HEK293 (cell line): ENCODE results near the gene TEX53.
A peak's percentile ranks its signal among the peaks of the same experiment; 100 is the strongest.

Experiments
- CTCF ChIA-PET: fragments of 350-600 bp; formaldehyde crosslinking; extraction: SDS; loops from one replicate; lab custom pipeline; 2021; ENCODE audit warnings: antibody characterized with exemption; lab: Yijun Ruan, JAX
- POLR2A ChIA-PET: fragments of 300-600 bp; formaldehyde crosslinking; extraction: SDS; loops from one replicate; lab custom pipeline; 2020; ENCODE audit warnings: antibody characterized with exemption, inconsistent platforms; lab: Yijun Ruan, JAX
- H3K27ac ChIP-seq: fragments of 200-500 bp; sonication (Bioruptor generic); 2 replicates; pipeline ENCODE4 v1.5.1; 2014; ENCODE audit warnings: low read depth, low read length, control low read depth, inconsistent platforms; ENCODE audit errors: extremely low read depth
- H3K36me3 ChIP-seq, 2 experiments: fragments of 200-500 bp in 1 of 2; sonication (Bioruptor generic) in 1 of 2; 1 replicate in 1 of 2; 2 replicates in 1 of 2; pipeline ENCODE4 v1.5.1; 2014 to 2017; ENCODE audit warnings: inconsistent platforms in 2 of 2, low read length in 2 of 2; ENCODE audit not compliant: control insufficient read depth in 2 of 2, insufficient read depth in 1 of 2
- H3K4me1 ChIP-seq: fragments of 200-500 bp; sonication (Bioruptor generic); 2 replicates; pipeline ENCODE4 v1.5.1; 2014; ENCODE audit warnings: mild to moderate bottlenecking, low read length, inconsistent platforms; ENCODE audit not compliant: control insufficient read depth, insufficient read depth
- H3K4me3 ChIP-seq: 2 replicates; pipeline ENCODE4 v1.5.1; 2011; ENCODE audit warnings: low read depth, mild to moderate bottlenecking, control low read depth, low read length, moderate library complexity
- H3K9me3 ChIP-seq: fragments of 200-500 bp; sonication (Bioruptor generic); 2 replicates; pipeline ENCODE4 v1.5.1; 2014; ENCODE audit warnings: low read depth, low read length, inconsistent platforms; ENCODE audit not compliant: control insufficient read depth, insufficient read depth
- ATF2 ChIP-seq: fragments of 450-650 bp; formaldehyde crosslinking; IDR thresholded peaks from 2 replicates; pipeline ENCODE4 v1.5.1; 2016; ENCODE audit warnings: missing biosample characterization, missing genetic modification characterization, low read depth
- CTCF ChIP-seq: fragments of 450-650 bp; formaldehyde crosslinking; IDR thresholded peaks from 2 replicates; pipeline ENCODE4 v1.5.1; 2016; ENCODE audit warnings: missing biosample characterization, missing genetic modification characterization
- GLI2 ChIP-seq: fragments of 450-650 bp; formaldehyde crosslinking; IDR thresholded peaks from 2 replicates; pipeline ENCODE4; 2017; ENCODE audit warnings: missing biosample characterization, missing genetic modification characterization, low read depth, borderline replicate concordance
- GLIS1 ChIP-seq: fragments of 450-650 bp; formaldehyde crosslinking; IDR thresholded peaks from 2 replicates; pipeline ENCODE4 v1.5.1; 2016; ENCODE audit warnings: missing biosample characterization, missing genetic modification characterization
- KLF8 ChIP-seq: fragments of 450-650 bp; formaldehyde crosslinking; IDR thresholded peaks from 2 replicates; pipeline ENCODE4 v1.5.1; 2016; ENCODE audit warnings: missing biosample characterization, missing genetic modification characterization
- SCRT2 ChIP-seq: fragments of 450-650 bp; formaldehyde crosslinking; IDR thresholded peaks from 2 replicates; pipeline ENCODE4 v1.5.1; 2016; ENCODE audit warnings: missing biosample characterization, missing genetic modification characterization
- WT1 ChIP-seq: fragments of 450-650 bp; formaldehyde crosslinking; IDR thresholded peaks from 2 replicates; pipeline ENCODE4 v1.5.1; 2016; ENCODE audit warnings: missing biosample characterization, missing genetic modification characterization
- ZFP41 ChIP-seq: fragments of 450-650 bp; formaldehyde crosslinking; IDR thresholded peaks from 2 replicates; pipeline ENCODE4 v1.5.1; 2016; ENCODE audit warnings: missing biosample characterization, missing genetic modification characterization, borderline replicate concordance
- ZNF121 ChIP-seq: fragments of 450-650 bp; formaldehyde crosslinking; IDR thresholded peaks from 2 replicates; pipeline ENCODE4 v1.5.1; 2016; ENCODE audit warnings: missing biosample characterization, missing genetic modification characterization
- ZNF2 ChIP-seq: fragments of 450-650 bp; formaldehyde crosslinking; IDR thresholded peaks from 2 replicates; pipeline ENCODE4 v1.5.1; 2016; ENCODE audit warnings: missing biosample characterization, missing genetic modification characterization
- ZNF394 ChIP-seq: fragments of 450-650 bp; formaldehyde crosslinking; IDR thresholded peaks from 2 replicates; pipeline ENCODE4 v1.5.1; 2016; ENCODE audit warnings: missing biosample characterization, missing genetic modification characterization, mild to moderate bottlenecking, moderate library complexity, borderline replicate concordance
- ZNF48 ChIP-seq: fragments of 450-650 bp; formaldehyde crosslinking; IDR thresholded peaks from 2 replicates; pipeline ENCODE4 v1.5.1; 2016; ENCODE audit warnings: missing biosample characterization, missing genetic modification characterization
- ZNF513 ChIP-seq: fragments of 450-650 bp; IDR thresholded peaks from 2 replicates; pipeline ENCODE4 v1.5.1; 2018; ENCODE audit warnings: missing biosample characterization, missing genetic modification characterization
- ZNF521 ChIP-seq: fragments of 450-650 bp; formaldehyde crosslinking; IDR thresholded peaks from 2 replicates; pipeline ENCODE4 v1.5.1; 2017; ENCODE audit warnings: missing biosample characterization, mild to moderate bottlenecking, missing genetic modification characterization
- ZNF600 ChIP-seq: fragments of 450-650 bp; formaldehyde crosslinking; IDR thresholded peaks from 2 replicates; pipeline ENCODE4 v1.5.1; 2016; ENCODE audit warnings: missing biosample characterization, missing genetic modification characterization
- ZNF654 ChIP-seq: fragments of 450-650 bp; formaldehyde crosslinking; IDR thresholded peaks from 2 replicates; pipeline ENCODE4 v1.5.1; 2016; ENCODE audit warnings: low read depth, missing biosample characterization, missing genetic modification characterization
- ZSCAN30 ChIP-seq: fragments of 450-650 bp; IDR thresholded peaks from 2 replicates; pipeline ENCODE4 v1.5.1; 2018; ENCODE audit warnings: missing biosample characterization, mild to moderate bottlenecking, missing genetic modification characterization, moderate library complexity
- ZSCAN5A ChIP-seq: fragments of 450-650 bp; formaldehyde crosslinking; IDR thresholded peaks from 2 replicates; pipeline ENCODE4 v1.5.1; 2016; ENCODE audit warnings: missing biosample characterization, missing genetic modification characterization

TEX53 gene

GRCh38 chr9:114655689-114656088, 1.9 kb downstream of the TEX53 start (continued):
- no peak for TF ChIP-seq ZNF48 (tag by site-specific recombination)
- TF ChIP-seq SCRT2 (tag by site-specific recombination), result no peak
- no peak for TF ChIP-seq ATF2
- TF ChIP-seq KLF8, result no peak
- no peak for TF ChIP-seq ZFP41 (tag by site-specific recombination)
- no peak for TF ChIP-seq ZNF121 (tag by site-specific recombination)
- TF ChIP-seq WT1 (tag by site-specific recombination), result no peak
- no peak for TF ChIP-seq ZSCAN5A (tag by site-specific recombination)
- no peak for TF ChIP-seq ZNF654 (tag by site-specific recombination)

GRCh38 chr9:114653556-114654159, 3.9 kb downstream of the TEX53 start:
- H3K4me3 ChIP-seq, result no peak overlapping the region
- CTCF ChIA-PET, result interaction anchor here (0.6 to 9.4 kb wide), 87 partner anchors 8 to 931 kb away, joined by 3 to 128 read pairs (median 4); partner anchors contain the start of gene TMEM268
- TF ChIP-seq ZNF2 (tag by site-specific recombination) (0 out of 2 replicates have a peak, but pooled peaks have one; percentile 27), CTCF (peak; percentile 45; the same call in 1 of the 2 replicates), ZNF654 (tag by site-specific recombination) (peak; percentile 85), ZSCAN30 (no peak), ZNF513 (0 out of 2 replicates have a peak, but pooled peaks have one; percentile 39), GLI2 (tag by site-specific recombination) (no peak), GLIS1 (tag by site-specific recombination) (peak; percentile 51), ZNF521 (tag by site-specific recombination) (no peak), ZNF394 (tag by site-specific recombination) (peak; percentile 77; the same call in 1 of the 2 replicates), ZNF600 (peak; percentile 61)
- H3K4me1 ChIP-seq, result no peaks in the 10 kb centered on the region
- no peak overlapping the region for H3K27ac ChIP-seq
- POLR2A ChIA-PET, result interaction anchor here (0.6 to 2.2 kb wide), 5 partner anchors 43 to 248 kb away, joined by 3 to 10 read pairs (median 4); partner anchors contain the start of genes ATP6V1G1 and TMEM268
- H3K36me3 ChIP-seq, result no peaks in the 10 kb centered on the region
- no peaks in the 10 kb centered on the region for H3K9me3 ChIP-seq
